K562 (cell line): ENCODE measurements around the gene DIP2C. TPM values are rescaled to one million over a fixed set of nuclear protein-coding genes. Genes with fewer than 3 reads are reported as not detected.

Source experiments
- ATAC-seq: fragments of 200-7000 bp; cut with Tn5 transposase; 3 replicates; pipeline ENCODE4 v1.9.1; 2020; ENCODE audit warnings: moderate library complexity
- BruUV-seq: library from RNA; stranded (reverse); fragments of 400-500 nt; replicated peaks from 2 replicates; lab custom pipeline; 2021; lab: Mats Ljungman, UMichigan
- CTCF ChIA-PET: fragments of 300-600 bp; formaldehyde crosslinking; extraction: SDS; loops from one replicate; lab custom pipeline; 2021; ENCODE audit warnings: low intra/inter-chr PET ratio; lab: Yijun Ruan, JAX
- POLR2A ChIA-PET: fragments of 300-600, 350-650 bp; sonication (Branson Sonifier 250); formaldehyde crosslinking; extraction: SDS; loops from one replicate; lab custom pipeline; 2021; ENCODE audit warnings: antibody characterized with exemption, inconsistent platforms; lab: Yijun Ruan, JAX
- DNase-seq, 4 experiments: peaks; one replicate each; pipeline versions ENCODE4 v3.0.0 to v3.0.0-alpha.2; 2011 to 2018; ENCODE audit warnings: low spot score in 3 of 4, mixed read lengths in 3 of 4; ENCODE audit errors: extremely low read depth in 1 of 4
- FAIRE-seq: peaks from 2 replicates; lab custom pipeline; 2011; peaks lifted over from hg19 to GRCh38; lab: Jason Lieb, UNC
- H2AFZ ChIP-seq: 2 replicates; pipeline ENCODE4 v1.6.0; 2011; ENCODE audit warnings: low read depth, low read length, control low read depth, inconsistent platforms
- H3K27ac ChIP-seq: fragments of 200-600 bp; 3 replicates; pipeline ENCODE4 v1.8.0; 2011; ENCODE audit warnings: low read depth, mild to moderate bottlenecking, control low read depth, inconsistent platforms, low read length, moderate library complexity, mixed read lengths; ENCODE audit errors: extremely low read depth
- H3K27me3 ChIP-seq, 2 experiments: fragments of 300-600 bp in 1 of 2; 2 replicates in 1 of 2; 3 replicates in 1 of 2; pipeline versions ENCODE4 v1.6.0 to v1.8.0; 2011; ENCODE audit warnings: inconsistent platforms in 2 of 2, low read length in 2 of 2, mild to moderate bottlenecking in 1 of 2, mixed read lengths in 1 of 2, moderate library complexity in 1 of 2; ENCODE audit not compliant: control insufficient read depth in 2 of 2, insufficient read depth in 2 of 2
- H3K36me3 ChIP-seq: fragments of 300-600 bp; 3 replicates; pipeline ENCODE4 v1.8.0; 2011; ENCODE audit warnings: mild to moderate bottlenecking, low read length, inconsistent platforms; ENCODE audit not compliant: control insufficient read depth, insufficient read depth
- H3K4me1 ChIP-seq, 2 experiments: fragments of 200-600 bp in 1 of 2; replicated peaks in 1 of 2; 2 replicates in 1 of 2; 3 replicates in 1 of 2; pipeline versions ENCODE4 v1.5.1 to v1.8.0; 2011; ENCODE audit warnings: inconsistent platforms in 2 of 2, low read length in 2 of 2, mild to moderate bottlenecking in 1 of 2, mixed read lengths in 1 of 2, moderate library complexity in 1 of 2; ENCODE audit not compliant: control insufficient read depth in 2 of 2, insufficient read depth in 2 of 2
- H3K4me2 ChIP-seq: 2 replicates; pipeline ENCODE4 v1.6.1; 2011; ENCODE audit warnings: low read length, control low read depth, inconsistent platforms, mixed read lengths; ENCODE audit not compliant: insufficient read depth
- H3K4me3 ChIP-seq: fragments of 200-600 bp; sonication (generic), shearing (Covaris generic); 2 replicates; pipeline ENCODE4 v1.5.1; 2016; ENCODE audit warnings: control low read depth, inconsistent platforms
- H3K79me2 ChIP-seq: fragments of 200-600 bp; 3 replicates; pipeline ENCODE4 v1.8.0; 2011; ENCODE audit warnings: low read length, inconsistent platforms; ENCODE audit not compliant: control insufficient read depth, insufficient read depth
- H3K9ac ChIP-seq, 2 experiments: 2 replicates each; pipeline versions ENCODE4 v1.6.0 to v1.6.1; 2011; ENCODE audit warnings: low read depth in 2 of 2, low read length in 2 of 2, control low read depth in 1 of 2, inconsistent platforms in 1 of 2, mild to moderate bottlenecking in 1 of 2, mixed read lengths in 1 of 2; ENCODE audit not compliant: insufficient read depth in 1 of 2
- H3K9me1 ChIP-seq: one replicate; pipeline ENCODE4 v1.6.0; 2011; ENCODE audit warnings: inconsistent platforms, mild to moderate bottlenecking, low read length, moderate library complexity; ENCODE audit not compliant: control insufficient read depth, insufficient read depth
- H3K9me3 ChIP-seq: replicated peaks from 2 replicates; pipeline ENCODE4 v1.5.1; 2011; ENCODE audit warnings: low read depth, low read length, inconsistent platforms; ENCODE audit not compliant: control insufficient read depth, insufficient read depth
- H4K20me1 ChIP-seq: replicated peaks from 2 replicates; pipeline ENCODE4 v1.6.1; 2011; ENCODE audit warnings: low read length, inconsistent platforms, mixed read lengths; ENCODE audit not compliant: control insufficient read depth, insufficient read depth
- CBFB ChIP-seq: sonication (generic); formaldehyde crosslinking; IDR thresholded peaks from 2 replicates; pipeline ENCODE4 v1.4.0; 2020; ENCODE audit warnings: mild to moderate bottlenecking, missing genetic modification reagents
- CGGBP1 ChIP-seq: fragments of 250-450 bp; sonication (Bioruptor Pico); IDR thresholded peaks from 2 replicates; pipeline ENCODE4 v1.9.0; 2021; ENCODE audit warnings: mild to moderate bottlenecking
- ELF2 ChIP-seq: fragments of 250-450 bp; sonication (Bioruptor Pico); IDR thresholded peaks from 2 replicates; pipeline ENCODE4 v1.5.0; 2021; ENCODE audit warnings: mild to moderate bottlenecking
- HCFC1 ChIP-seq: IDR thresholded peaks from 2 replicates; pipeline ENCODE4 v1.6.1; 2012; ENCODE audit warnings: low read depth, low read length, improper control_type of control experiment
- HDAC6 ChIP-seq: IDR thresholded peaks from 2 replicates; pipeline ENCODE4 v1.6.1; 2012; ENCODE audit warnings: low read depth, mild to moderate bottlenecking, control low read depth, inconsistent platforms, low read length, moderate library complexity
- MBD1 ChIP-seq: fragments of 250-450 bp; sonication (Bioruptor Pico); IDR thresholded peaks from 2 replicates; pipeline ENCODE4 v1.8.0; 2022; ENCODE audit warnings: inconsistent platforms
- MGA ChIP-seq: fragments of 450-650 bp; IDR thresholded peaks from 2 replicates; pipeline ENCODE4 v1.6.1; 2016; ENCODE audit warnings: mild to moderate bottlenecking, moderate library complexity
- MIER1 ChIP-seq: fragments of 450-650 bp; IDR thresholded peaks from 2 replicates; pipeline ENCODE4 v1.6.1; 2016; ENCODE audit warnings: antibody characterized with exemption, mild to moderate bottlenecking, low read depth
- ZNF707 ChIP-seq: fragments of 250-450 bp; sonication (Bioruptor Pico); conservative IDR thresholded peaks from 2 replicates; pipeline ENCODE4 v1.8.0; 2022; ENCODE audit warnings: inconsistent platforms, mild to moderate bottlenecking, moderate library complexity
- WGBS: fragments of 100-300 bp; shearing (Covaris generic); methylation state at CpG from one replicate; pipeline ENCODE4 v1.1.6; 2016; ENCODE audit warnings: low coverage, mixed read lengths; ENCODE audit not compliant: insufficient coverage; ENCODE audit errors: missing lambda C conversion rate; 5-methylcytosine and 5-hydroxymethylcytosine counted together
- in situ Hi-C: fragments of 300-500 bp; cut with MboI; formaldehyde crosslinking; loops from 4 replicates; pipeline ENCODE4 v1.15.0; 2018; ENCODE audit warnings: inconsistent platforms, mixed read lengths
- intact Hi-C: fragments of 100-400 bp; cut with micrococcal nuclease; formaldehyde crosslinking; loops from 2 replicates; pipeline ENCODE4 v1.14.2; 2022
- polyA plus RNA-seq, 8 experiments: library from polyadenylated mRNA; depleted of rRNA in 4 of 8; stranded (reverse) in 5 of 8; unstranded in 3 of 8; fragments of >200 nt; fragmentation: Nextera tagmentation in 2 of 8; fragmentation: Illumina TruSeq in 1 of 8; extraction: Ambion mirVana in 2 of 8; extraction: Trizol in 1 of 8; gene quantifications; 2 replicates each; pipeline versions ENCODE4 v1.2.1 to v1.2.3, GENCODE V29; 2011 to 2014; ENCODE audit warnings: inconsistent platforms in 1 of 8, missing spikeins in 1 of 8
- total RNA-seq, 7 experiments: library from RNA; depleted of rRNA in 6 of 7; stranded (reverse); fragments of >200 nt in 6 of 7; fragmentation: Illumina TruSeq in 2 of 7; extraction: Trizol in 2 of 7; gene quantifications; 2 replicates each; pipeline versions ENCODE4 v1.2.1 to v1.2.3, GENCODE V29; 2011 to 2021; ENCODE audit warnings: low replicate concordance in 1 of 7

DIP2C gene
- total and polyA plus RNA-seq, 9 of the 15 experiments (the other 6 are each of a cell fraction or from before 2014, with no cell fraction given), result 0.01 TPM; not detected in 8

- CTCF ChIA-PET, result no interaction called here
- POLR2A ChIA-PET, result no interaction called here
- H3K27me3 ChIP-seq, result peaks cover 30 to 38% of the 10 kb centered on the region in 2 experiments; a peak in 4 of 5 replicates
- no peaks in the 10 kb centered on the region for H3K79me2 ChIP-seq
- no peaks in the 10 kb centered on the region for H3K9me1 ChIP-seq
- H3K4me1 ChIP-seq, result no peaks in the 10 kb centered on the region
- no peak for DNase-seq
- intact Hi-C loops (no loop called here), in situ Hi-C loops (no loop called here)
- 4% methylated on average over 24 of the region's 25 CpGs for WGBS
- no peak for ATAC-seq
- BruUV-seq, result no TSS peak
- H3K36me3 ChIP-seq, result no peaks in the 10 kb centered on the region
- H3K27ac ChIP-seq, result no peak overlapping the region
- H3K4me3 ChIP-seq, result no peak overlapping the region
- H2AFZ ChIP-seq, result no peak overlapping the region
- H3K9ac ChIP-seq, result no peak overlapping the region
- H3K4me2 ChIP-seq, result no peak overlapping the region
- no peaks in the 10 kb centered on the region for H4K20me1 ChIP-seq
- no peak for FAIRE-seq
- no peaks in the 10 kb centered on the region for H3K9me3 ChIP-seq
- TF ChIP-seq CBFB, result no peak
- TF ChIP-seq MGA, result no peak
- TF ChIP-seq MIER1, result no peak
- TF ChIP-seq ELF2 (CRISPR knock-in tag), result no peak
- TF ChIP-seq HDAC6, result no peak
- TF ChIP-seq MBD1 (CRISPR knock-in tag), result no peak
- no peak for TF ChIP-seq ZNF707 (CRISPR knock-in tag)
- TF ChIP-seq HCFC1, result no peak
- no peak for TF ChIP-seq CGGBP1
Observed at GRCh38 chr10:605632-606325, 83.7 kb downstream of the DIP2C start.
